Left lobe of liver (tissue), 2 donors: ENCODE measurements around the gene ATP6AP1. TPM values are rescaled to one million over a fixed set of nuclear protein-coding genes. Genes with fewer than 3 reads are reported as not detected.
"Not testable (repeated sequence)": the region's sequence is repeated elsewhere in the genome, so short reads cannot be mapped to it uniquely, and the experiment has no call there.

ENCODE experiments used
- ATAC-seq: fragments of 200-7000 bp; cut with Tn5 transposase; one replicate; pipeline ENCODE4 v1.9.1; 2020; ENCODE audit warnings: mild to moderate bottlenecking, moderate library complexity
- DNase-seq: peaks from one replicate; pipeline ENCODE4 v3.0.0-alpha.2; 2020; ENCODE audit warnings: low spot score
- total RNA-seq: library from RNA; stranded (reverse); gene quantifications from one replicate; pipeline ENCODE4 v1.2.1, GENCODE V29; 2021
- donor health status: DM: no; HTN: no; CAD: no; lungs with moderate emphysema.
- donor health status: DM: no; HTN: yes; CAD: no.

Gene ATP6AP1
- total RNA-seq, 1 donor from 2014 or later, result 26.2 TPM

DNA sequence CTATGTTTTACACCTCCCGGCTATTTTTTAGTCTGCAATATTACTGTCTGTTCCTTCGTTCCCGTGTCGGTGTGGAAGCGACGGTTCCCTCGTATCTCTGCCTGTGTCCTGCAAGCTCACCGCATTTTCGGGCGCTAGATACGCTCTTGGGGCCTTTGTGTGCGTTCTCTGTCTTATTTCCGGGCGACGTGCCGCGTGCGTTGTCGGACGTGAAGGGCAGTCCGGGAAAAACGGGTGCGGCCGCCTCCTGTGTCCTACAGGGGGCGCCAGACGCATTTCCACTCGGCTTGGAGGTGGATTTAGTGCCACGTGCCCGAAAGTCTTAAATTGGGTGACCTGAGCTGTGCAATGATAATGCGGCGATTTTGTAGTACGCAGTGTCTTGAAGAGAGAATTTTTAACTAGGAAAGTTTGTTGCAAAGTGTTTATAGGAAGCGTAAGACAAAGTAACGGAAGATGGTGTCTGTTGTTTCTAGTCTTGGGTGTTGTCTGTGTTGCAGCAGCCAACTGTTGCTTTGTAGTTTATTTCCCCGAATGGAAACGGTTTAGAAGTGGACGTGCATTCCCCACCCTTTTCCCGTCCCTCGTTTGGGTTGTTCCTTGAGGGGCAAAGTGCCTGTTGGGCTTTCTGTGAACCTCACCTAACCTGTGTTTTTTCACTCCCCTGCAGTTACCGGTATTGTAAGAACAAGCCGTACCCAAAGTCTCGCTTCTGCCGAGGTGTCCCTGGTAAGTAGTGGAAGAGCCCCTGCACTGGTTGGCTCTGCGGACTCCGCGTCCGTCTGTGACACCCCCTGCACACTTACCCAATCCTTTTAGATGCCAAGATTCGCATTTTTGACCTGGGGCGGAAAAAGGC, 29.6 kb upstream of the ATP6AP1 start:
- peak; percentile 82 for DNase-seq

GRCh38 chrX:154399527-154400368, 28.7 kb upstream of the ATP6AP1 start:
- no peak for DNase-seq
- no peak for ATAC-seq

More for the DNA sequence above, 29.6 kb upstream of the ATP6AP1 start:
- peak; percentile 65 for ATAC-seq

DNA sequence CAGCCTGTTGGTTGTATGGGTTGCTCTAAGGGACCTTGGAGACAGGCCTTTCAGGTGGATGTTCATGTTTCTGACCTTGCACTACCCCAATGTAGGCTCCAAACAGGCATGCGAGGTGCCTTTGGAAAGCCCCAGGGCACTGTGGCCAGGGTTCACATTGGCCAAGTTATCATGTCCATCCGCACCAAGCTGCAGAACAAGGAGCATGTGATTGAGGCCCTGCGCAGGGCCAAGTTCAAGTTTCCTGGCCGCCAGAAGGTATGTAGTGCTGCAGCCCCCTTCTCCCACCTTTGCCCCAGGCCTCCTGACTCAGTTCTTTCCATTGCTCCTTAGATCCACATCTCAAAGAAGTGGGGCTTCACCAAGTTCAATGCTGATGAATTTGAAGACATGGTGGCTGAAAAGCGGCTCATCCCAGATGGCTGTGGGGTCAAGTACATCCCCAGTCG, 28.1 kb upstream of the ATP6AP1 start:
- ATAC-seq, DNase-seq: not testable (repeated sequence)

- peak; percentile 33 for ATAC-seq
- DNase-seq, result peak; percentile 67
Observed at GRCh38 chrX:154401045-154401799, 27.3 kb upstream of the ATP6AP1 start.

DNA sequence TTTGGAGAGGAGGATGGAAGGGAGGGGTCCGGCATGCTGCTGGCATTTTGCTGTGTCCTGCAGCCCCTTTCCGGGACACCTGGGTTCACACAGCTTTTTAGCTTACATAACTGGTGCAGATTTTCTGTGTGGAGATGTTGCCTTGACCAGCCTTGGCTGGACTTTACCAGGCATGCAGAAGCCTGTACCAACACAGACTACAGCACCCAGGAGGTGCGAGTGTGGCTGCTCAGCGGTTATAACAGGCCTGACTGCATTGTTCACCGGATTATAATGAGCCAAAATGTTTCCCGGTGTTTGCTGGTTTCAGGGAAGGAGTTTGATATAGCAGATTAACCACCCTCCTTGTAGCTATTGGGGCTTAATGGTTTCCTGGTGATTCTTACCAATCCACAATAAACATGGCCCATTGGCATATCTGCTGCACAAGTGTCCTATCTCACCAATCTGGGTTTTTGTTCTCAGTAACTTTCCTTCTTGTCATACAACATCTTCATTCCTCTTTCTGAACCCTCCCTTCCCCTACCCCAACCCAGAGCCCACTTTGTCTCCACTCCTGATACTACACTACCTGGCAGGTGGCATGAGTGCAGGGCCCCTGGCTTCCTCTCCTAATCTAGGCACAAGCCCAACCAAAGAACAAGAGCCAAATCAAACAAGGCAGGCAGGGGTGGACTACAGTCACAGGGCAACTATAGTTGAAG, 26.4 kb upstream of the ATP6AP1 start:
- ATAC-seq, result peak; percentile 23
- DNase-seq, result no peak

- DNase-seq, result no peak
- ATAC-seq, result no peak
Observed at GRCh38 chrX:154402622-154403127, 25.8 kb upstream of the ATP6AP1 start.

- ATAC-seq (no peak), DNase-seq (no peak)
Observed at GRCh38 chrX:154403192-154403591, 25.3 kb upstream of the ATP6AP1 start.

- ATAC-seq (no peak), DNase-seq (no peak)
Observed at GRCh38 chrX:154403858-154404257, 24.6 kb upstream of the ATP6AP1 start.

GRCh38 chrX:154404625-154405192, 23.8 kb upstream of the ATP6AP1 start:
- DNase-seq (no peak), ATAC-seq (no peak)

DNA sequence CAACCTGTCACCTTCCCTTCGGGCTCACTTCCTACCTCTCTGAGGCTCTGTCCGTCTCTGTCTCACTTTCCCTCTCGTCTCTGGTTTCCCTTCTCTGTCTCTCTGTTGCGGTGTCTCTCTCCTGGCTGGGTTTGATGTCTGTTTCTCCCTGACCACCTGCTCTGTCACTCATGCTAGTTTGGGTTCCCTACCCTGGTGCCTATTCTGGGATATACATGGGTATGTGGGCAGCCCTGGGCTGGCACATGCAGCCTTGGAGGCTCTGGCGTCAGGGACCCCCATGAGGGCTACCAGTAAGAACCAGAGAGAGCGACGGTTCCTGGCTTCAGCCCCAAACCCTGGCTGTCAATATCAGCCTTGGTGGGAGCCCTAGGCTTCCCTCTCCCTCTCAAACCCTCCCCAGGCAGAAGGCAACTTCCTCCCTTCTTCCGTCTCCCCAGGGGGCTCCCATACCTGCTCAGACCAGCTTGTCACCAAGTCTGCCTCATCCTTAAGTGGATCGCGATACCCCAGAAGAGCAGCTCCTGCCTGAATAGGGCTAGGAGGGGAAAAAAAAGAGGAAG, 19.7 kb upstream of the ATP6AP1 start:
- ATAC-seq (no peak), DNase-seq (no peak)

DNA sequence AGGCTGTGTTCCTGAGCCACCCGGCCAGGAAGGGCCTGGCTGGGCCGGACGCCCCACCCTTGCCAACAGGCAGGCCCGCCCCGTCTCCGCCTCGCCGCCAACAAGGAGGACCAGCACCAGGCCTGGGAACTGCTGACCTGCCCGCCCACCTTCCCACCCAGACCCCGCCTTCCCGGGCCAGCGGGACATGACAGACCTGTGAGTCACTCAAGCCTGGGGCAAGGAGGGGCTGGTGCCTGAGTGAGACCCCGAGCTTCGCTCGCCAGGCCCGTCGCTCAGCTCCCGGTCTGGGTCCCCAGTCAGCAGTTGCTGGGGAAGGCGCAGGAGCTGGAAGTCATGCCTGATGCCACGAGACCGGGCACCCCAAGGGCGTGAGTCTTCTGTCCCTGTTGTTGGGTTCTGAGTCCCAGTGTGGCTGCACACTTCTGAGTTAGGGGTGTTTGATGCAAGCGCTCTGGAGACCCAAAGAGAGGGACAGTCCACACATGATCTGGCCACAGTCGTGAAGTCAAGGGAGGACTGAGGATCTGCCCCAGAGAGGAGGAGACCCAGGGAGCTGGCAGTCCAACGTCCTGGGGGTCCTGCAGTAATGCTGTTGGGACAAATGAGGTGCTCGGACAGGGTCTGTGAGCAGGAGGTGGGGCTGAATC, 19.1 kb upstream of the ATP6AP1 start, which contains the start of gene DNASE1L1:
Gene DNASE1L1 (minus strand): TSS at position 33 of the 650 bp plus-strand sequence. CDS start 3,686 bp downstream, outside the sequence.
- ATAC-seq (peak; percentile 36), DNase-seq (peak; percentile 60)

GRCh38 chrX:154411981-154412340, 16.5 kb upstream of the ATP6AP1 start:
- ATAC-seq, result peak; percentile 89
- peak; percentile 68 for DNase-seq

- no peak for DNase-seq
- ATAC-seq, result no peak
Observed at GRCh38 chrX:154412468-154412867, 16.0 kb upstream of the ATP6AP1 start.

DNA sequence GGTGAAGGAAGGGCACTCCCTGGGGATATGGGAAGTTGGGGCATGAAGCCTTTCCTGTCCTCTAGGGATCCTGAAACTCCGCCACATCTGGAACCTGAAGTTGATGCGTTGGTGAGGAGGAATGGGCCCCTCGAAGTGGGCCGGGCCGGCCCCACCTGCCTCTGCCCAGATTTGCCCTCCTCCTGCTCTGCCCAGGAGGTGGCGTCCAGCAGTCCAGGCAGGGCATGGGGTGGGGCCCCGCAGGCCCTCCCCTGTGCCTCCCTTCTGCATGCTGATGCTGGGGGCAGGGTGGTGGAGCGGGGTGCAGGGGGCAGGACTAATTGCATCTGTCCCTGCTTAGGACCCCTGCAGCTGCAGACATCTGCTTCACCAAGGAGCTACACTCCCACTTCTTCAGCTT, 15.3 kb upstream of the ATP6AP1 start:
- DNase-seq (no peak), ATAC-seq (no peak)

GRCh38 chrX:154417157-154417556, 11.3 kb upstream of the ATP6AP1 start:
- DNase-seq (no peak), ATAC-seq (no peak)

- DNase-seq, result no peak
- no peak for ATAC-seq
Observed at GRCh38 chrX:154419189-154419588, 9.3 kb upstream of the ATP6AP1 start.

- DNase-seq, result no peak
- peak; percentile 33 for ATAC-seq
Observed at GRCh38 chrX:154419688-154420401, 8.6 kb upstream of the ATP6AP1 start.

DNA sequence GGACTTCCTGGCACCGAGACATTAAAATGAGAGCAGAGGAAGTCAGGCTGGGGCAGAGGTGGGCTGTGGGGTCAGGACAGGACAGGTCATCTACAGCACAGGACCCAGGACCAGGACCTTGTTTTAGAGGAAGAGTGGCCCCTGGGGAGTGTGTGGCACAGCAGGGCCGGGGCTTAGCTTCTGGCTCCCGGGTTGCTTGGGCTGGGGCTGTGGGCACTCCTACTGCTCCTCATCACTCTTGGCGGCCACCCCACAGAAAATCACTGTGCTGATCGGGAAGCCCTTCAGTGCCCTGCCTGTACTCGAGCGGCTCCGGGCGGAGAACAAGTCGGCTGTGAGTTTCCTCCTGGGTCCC, 8.1 kb upstream of the ATP6AP1 start:
- DNase-seq (no peak), ATAC-seq (no peak)
